IMR-90 (cell line): ENCODE results near the gene AKT2. TPM values are rescaled to one million over a fixed set of nuclear protein-coding genes. Genes with fewer than 3 reads are reported as not detected.

Experiments
- ATAC-seq: fragments of 200-7000 bp; cut with Tn5 transposase; 2 replicates; pipeline ENCODE4 v1.9.1; 2020; ENCODE audit warnings: low read depth, mild to moderate bottlenecking, moderate library complexity
- BruUV-seq: library from RNA; stranded (reverse); fragments of 400-500 nt; replicated peaks from 2 replicates; lab custom pipeline; 2021; lab: Mats Ljungman, UMichigan
- CTCF ChIA-PET: fragments of 300-600 bp; formaldehyde crosslinking; extraction: SDS; loops from one replicate; lab custom pipeline; 2021; ENCODE audit warnings: antibody characterized with exemption; lab: Yijun Ruan, JAX
- POLR2A ChIA-PET: fragments of 300-600 bp; sonication (Branson Sonifier 250); formaldehyde crosslinking; loops from one replicate; lab custom pipeline; 2022; ENCODE audit warnings: antibody characterized with exemption; ENCODE audit not compliant: unreplicated experiment; lab: Charles Lee
- DNase-seq: peaks from one replicate; pipeline ENCODE4 v3.0.0; 2013
- H2AFZ ChIP-seq: replicated peaks from 2 replicates; pipeline ENCODE3; 2013; ENCODE audit warnings: low read length, mild to moderate bottlenecking; ENCODE audit not compliant: poor library complexity
- H2AK5ac ChIP-seq: 2 replicates; pipeline ENCODE4 v1.6.1; 2013; ENCODE audit warnings: low read depth, low read length, inconsistent platforms
- H2AK9ac ChIP-seq: replicated peaks from 2 replicates; pipeline ENCODE3; 2013; ENCODE audit warnings: mild to moderate bottlenecking, low read depth, low read length, moderate library complexity; ENCODE audit not compliant: poor library complexity
- H2BK120ac ChIP-seq: 2 replicates; pipeline ENCODE4 v1.6.1; 2013; ENCODE audit warnings: low read depth, low read length, inconsistent platforms
- H2BK15ac ChIP-seq: 3 replicates; pipeline ENCODE4 v1.6.1; 2013; ENCODE audit warnings: low read depth, low read length, inconsistent platforms
- H2BK20ac ChIP-seq: 2 replicates; pipeline ENCODE4 v1.6.1; 2013; ENCODE audit warnings: low read depth, mild to moderate bottlenecking, inconsistent platforms, low read length, moderate library complexity
- H2BK5ac ChIP-seq: 2 replicates; pipeline ENCODE4 v1.6.1; 2013; ENCODE audit warnings: mild to moderate bottlenecking, low read depth, low read length, inconsistent platforms; ENCODE audit not compliant: poor library complexity, severe bottlenecking
- H3K14ac ChIP-seq: replicated peaks from 2 replicates; pipeline ENCODE4 v1.6.1; 2013; ENCODE audit warnings: low read depth, low read length, inconsistent platforms
- H3K18ac ChIP-seq: 2 replicates; pipeline ENCODE4 v1.6.1; 2013; ENCODE audit warnings: low read depth, low read length, control low read depth
- H3K23ac ChIP-seq: 2 replicates; pipeline ENCODE4 v1.6.1; 2013; ENCODE audit warnings: low read depth, low read length, inconsistent platforms
- H3K27ac ChIP-seq: 2 replicates; pipeline ENCODE4 v1.5.1; 2013; ENCODE audit warnings: mild to moderate bottlenecking, control low read depth, low read length; ENCODE audit not compliant: insufficient read depth
- H3K27me3 ChIP-seq: 2 replicates; pipeline ENCODE4 v1.6.1; 2013; ENCODE audit warnings: low read length; ENCODE audit not compliant: control insufficient read depth, insufficient read depth
- H3K36me3 ChIP-seq: 2 replicates; pipeline ENCODE4 v1.6.1; 2013; ENCODE audit warnings: low read length, mixed read lengths; ENCODE audit not compliant: control insufficient read depth, insufficient read depth
- H3K4ac ChIP-seq: 2 replicates; pipeline ENCODE4 v1.6.1; 2013; ENCODE audit warnings: low read depth, low read length, inconsistent platforms
- H3K4me1 ChIP-seq: 2 replicates; pipeline ENCODE4 v1.6.1; 2013; ENCODE audit warnings: low read length, mixed read lengths; ENCODE audit not compliant: control insufficient read depth, insufficient read depth
- H3K4me2 ChIP-seq: 2 replicates; pipeline ENCODE4 v1.6.1; 2013; ENCODE audit warnings: low read depth, mild to moderate bottlenecking, control low read depth, low read length, moderate library complexity
- H3K4me3 ChIP-seq: 2 replicates; pipeline ENCODE4 v1.5.1; 2013; ENCODE audit warnings: low read depth, mild to moderate bottlenecking, control low read depth, low read length, moderate library complexity; ENCODE audit not compliant: insufficient read depth
- H3K56ac ChIP-seq: 2 replicates; pipeline ENCODE4 v1.6.1; 2013; ENCODE audit warnings: low read length, inconsistent platforms; ENCODE audit not compliant: insufficient read depth; ENCODE audit errors: extremely low read depth
- H3K79me1 ChIP-seq, 2 experiments: 2 replicates each; pipeline ENCODE4 v1.6.1; 2013; ENCODE audit warnings: low read length in 2 of 2, inconsistent platforms in 1 of 2, low read depth in 1 of 2
- H3K9ac ChIP-seq: 2 replicates; pipeline ENCODE4 v1.6.1; 2013; ENCODE audit warnings: low read depth, low read length, control low read depth
- H3K9me1 ChIP-seq: 2 replicates; pipeline ENCODE4 v1.6.1; 2013; ENCODE audit warnings: low read length, inconsistent platforms; ENCODE audit not compliant: insufficient read depth
- H3K9me3 ChIP-seq: 2 replicates; pipeline ENCODE4 v1.6.1; 2013; ENCODE audit warnings: low read length; ENCODE audit not compliant: control insufficient read depth, insufficient read depth
- H4K20me1 ChIP-seq: 2 replicates; pipeline ENCODE4 v1.6.1; 2013; ENCODE audit warnings: low read length, inconsistent platforms; ENCODE audit not compliant: insufficient read depth
- H4K5ac ChIP-seq: 2 replicates; pipeline ENCODE4 v1.6.1; 2013; ENCODE audit warnings: mild to moderate bottlenecking, low read depth, low read length, control low read depth
- H4K8ac ChIP-seq, 2 experiments: 2 replicates each; pipeline ENCODE4 v1.6.1; 2013; ENCODE audit warnings: low read depth in 2 of 2, low read length in 2 of 2, control low read depth in 1 of 2, inconsistent platforms in 1 of 2
- H4K91ac ChIP-seq: 2 replicates; pipeline ENCODE4 v1.6.1; 2013; ENCODE audit warnings: low read depth, low read length, inconsistent platforms; ENCODE audit not compliant: insufficient read depth
- BHLHE40 ChIP-seq: fragments of 150-350 bp; IDR thresholded peaks from 2 replicates; pipeline ENCODE4 v1.6.1; 2016; ENCODE audit warnings: mild to moderate bottlenecking, low read depth, low read length
- FOS ChIP-seq: fragments of 150-350 bp; IDR thresholded peaks from 2 replicates; pipeline ENCODE4 v1.6.1; 2016; ENCODE audit warnings: low read depth, low read length
- POLR2A ChIP-seq: IDR thresholded peaks from 2 replicates; pipeline ENCODE4 v1.6.1; 2012; ENCODE audit warnings: mild to moderate bottlenecking, low read depth, low read length
- SMC3 ChIP-seq: fragments of 150-350 bp; IDR thresholded peaks from 2 replicates; pipeline ENCODE4 v1.6.1; 2016; ENCODE audit warnings: low read depth, mild to moderate bottlenecking, antibody characterized with exemption, low read length, moderate library complexity
- WGBS, 2 experiments: methylation state at CpG; one replicate each; pipeline versions ENCODE4 v1.1.5 to v1.1.7; 2013; ENCODE audit warnings: missing lambda C conversion rate in 2 of 2; ENCODE audit not compliant: insufficient read length in 1 of 2; ENCODE audit errors: extremely low coverage in 2 of 2; 5-methylcytosine and 5-hydroxymethylcytosine counted together
- dilution Hi-C: fragments of 300-500 bp; cut with HindIII; formaldehyde crosslinking; loops from one replicate; pipeline ENCODE4 v1.14.3; 2018; ENCODE audit warnings: low sequenced_read_pairs; ENCODE audit not compliant: unreplicated experiment
- in situ Hi-C: fragments of 300-500 bp; cut with MboI; formaldehyde crosslinking; loops from 3 replicates; pipeline ENCODE4 v1.14.3; 2019; ENCODE audit warnings: low sequenced_read_pairs, inconsistent platforms, mixed read lengths
- intact Hi-C: fragments of 100-400 bp; cut with micrococcal nuclease; formaldehyde crosslinking; loops from 2 replicates; pipeline ENCODE4 v1.10.0; 2022
- polyA plus RNA-seq, 3 experiments: library from polyadenylated mRNA; depleted of rRNA; stranded (reverse); fragments of >200 nt; gene quantifications; 2 replicates each; pipeline ENCODE4 v1.2.3, GENCODE V29; 2012; ENCODE audit warnings: low replicate concordance in 1 of 3
- total RNA-seq: library from RNA; depleted of rRNA; stranded (reverse); fragments of >200 nt; gene quantifications from 2 replicates; pipeline ENCODE4 v1.2.3, GENCODE V29; 2012

AKT2 gene
- total and polyA plus RNA-seq, 2 of the 4 experiments (the other 2 are of a cell fraction) = 61.5 to 104 TPM

DNA sequence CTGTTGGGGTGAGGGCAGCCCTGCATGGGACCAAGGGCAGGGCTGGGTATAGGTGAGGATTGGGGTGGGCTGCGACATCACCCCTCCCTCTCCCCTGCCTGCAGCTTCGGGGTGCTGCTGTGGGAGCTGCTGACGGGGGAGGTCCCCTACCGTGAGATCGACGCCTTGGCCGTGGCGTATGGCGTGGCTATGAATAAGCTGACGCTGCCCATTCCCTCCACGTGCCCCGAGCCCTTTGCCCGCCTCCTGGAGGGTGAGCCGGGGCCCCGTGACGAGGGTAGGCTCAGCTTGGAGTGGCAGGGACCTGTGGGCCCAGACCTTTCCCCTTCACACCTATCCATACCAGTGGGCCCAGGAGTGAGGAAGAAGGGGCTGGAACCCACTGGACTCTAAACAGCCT lies 80.8 kb downstream of the AKT2 start:
- ATAC-seq = no peak
- Histone ChIP-seq H3K36me3 (peaks cover 37% of the 10 kb centered on the region), H3K9ac (no peak overlapping the region), H3K56ac (no peak overlapping the region), H3K14ac (no peak overlapping the region), H3K9me1 (peaks cover 4% of the 10 kb centered on the region), H3K79me1 (no peaks in the 10 kb centered on the region), H3K27me3 (no peaks in the 10 kb centered on the region), H3K18ac (no peak overlapping the region), H2AFZ (no peak overlapping the region), H2BK120ac (no peak overlapping the region), H2BK15ac (no peak overlapping the region), H4K20me1 (no peaks in the 10 kb centered on the region), H4K91ac (no peak overlapping the region), H3K9me3 (no peaks in the 10 kb centered on the region), H3K4ac (no peak overlapping the region), H3K27ac (no peak overlapping the region), H4K8ac (no peak overlapping the region), H3K4me1 (no peaks in the 10 kb centered on the region), H3K23ac (no peak overlapping the region), H3K4me3 (no peak overlapping the region), H2AK5ac (no peak overlapping the region), H4K5ac (no peak overlapping the region), H2BK5ac (no peak overlapping the region), H3K4me2 (no peak overlapping the region), H2BK20ac (no peak overlapping the region), H2AK9ac (no peak overlapping the region)
- in situ Hi-C loops = no loop called here
- POLR2A ChIA-PET = no interaction called here
- CTCF ChIA-PET = no interaction called here
- no TSS peak for BruUV-seq
- dilution Hi-C loops = no loop called here
- intact Hi-C loops = no loop called here
- no peak for TF ChIP-seq BHLHE40
- TF ChIP-seq POLR2A = no peak
- TF ChIP-seq SMC3 = no peak
- no peak for TF ChIP-seq FOS
- WGBS, 2 experiments = 100% methylated on average over 1 of the region's 16 CpGs; no CpG with 5 or more reads in 1 of the 2 experiments
- no peak for DNase-seq
